Naive thymus-derived CD4-positive, alpha-beta T cell (primary cell): ENCODE measurements around the gene GGA2. TPM values are rescaled to one million over a fixed set of nuclear protein-coding genes. Genes with fewer than 3 reads are reported as not detected.

Experiments used
- polyA plus RNA-seq, 2 donors: library from polyadenylated mRNA; unstranded; fragments of 300-500 nt; fragmentation: Illumina TruSeq; gene quantifications; one replicate each; pipeline ENCODE4 v1.2.3, GENCODE V29; 2021
- total RNA-seq, 6 experiments: library from RNA in 5 of 6; stranded (reverse) in 5 of 6; gene quantifications; 1 replicate in 5 of 6; 2 replicates in 1 of 6; pipeline ENCODE4 v1.2.3 and lab custom pipeline; 2021 to 2026

The GGA2 gene
- total and polyA plus RNA-seq, 7 experiments from 2014 or later = 41.7 to 138 (median 104) TPM

Other genes with a start within 250 kb of the GGA2 start
- not detected for gene SCNN1B, start 208.2 kb downstream of the GGA2 start, total RNA-seq
- gene SCNN1B, start 208.2 kb downstream of the GGA2 start, polyA plus RNA-seq = not detected
- 10 to 100 TPM; 16.1 to 28.4 (median 22.6) TPM for gene COG7, start 57.3 kb downstream of the GGA2 start, total RNA-seq
- gene COG7, start 57.3 kb downstream of the GGA2 start, polyA plus RNA-seq = 10 to 100 TPM in 1 of 2 donors, 1 to 10 TPM in 1; 9.6 to 12.9 TPM
- 10 to 100 TPM; 10.6 to 19.2 (median 15.1) TPM for gene EARS2, start 46.9 kb upstream of the GGA2 start, total RNA-seq
- gene EARS2, start 46.9 kb upstream of the GGA2 start, polyA plus RNA-seq = 10 to 100 TPM; 14.0 to 15.7 TPM
- 10 to 100 TPM; 43.4 to 54.4 (median 51.0) TPM for gene UBFD1, start 47.2 kb upstream of the GGA2 start, total RNA-seq
- gene UBFD1, start 47.2 kb upstream of the GGA2 start, polyA plus RNA-seq = 10 to 100 TPM in 1 of 2 donors, 1 to 10 TPM in 1; 8.3 to 16.7 TPM
- 10 to 100 TPM; 24.2 to 85.3 (median 38.2) TPM for gene NDUFAB1, start 85.8 kb upstream of the GGA2 start, total RNA-seq
- 100 to 1,000 TPM; 167 to 209 TPM for gene NDUFAB1, start 85.8 kb upstream of the GGA2 start, polyA plus RNA-seq
- 10 to 100 TPM in 4 of 5 experiments, 1 to 10 TPM in 1; 6.2 to 27.2 (median 14.4) TPM for gene PALB2, start 130.8 kb upstream of the GGA2 start, total RNA-seq
- gene PALB2, start 130.8 kb upstream of the GGA2 start, polyA plus RNA-seq = 10 to 100 TPM in 1 of 2 donors, 1 to 10 TPM in 1; 5.9 to 10.0 TPM
- 100 to 1,000 TPM in 1 of 5 experiments, 10 to 100 TPM in 4; 42.4 to 100 (median 54.0) TPM for gene DCTN5, start 131.0 kb upstream of the GGA2 start, total RNA-seq
- gene DCTN5, start 131.0 kb upstream of the GGA2 start, polyA plus RNA-seq = 10 to 100 TPM; 34.9 to 56.7 TPM
- 10 to 100 TPM in 1 of 5 experiments, 1 to 10 TPM in 3, under 1 TPM in 1; 0.45 to 65.0 (median 3.2) TPM for gene PLK1, start 168.4 kb upstream of the GGA2 start, total RNA-seq
- gene PLK1, start 168.4 kb upstream of the GGA2 start, polyA plus RNA-seq = under 1 TPM; 0.16 to 0.35 TPM
- gene ERN2, start 202.7 kb upstream of the GGA2 start, total RNA-seq = not detected
- gene ERN2, start 202.7 kb upstream of the GGA2 start, polyA plus RNA-seq = not detected
- gene CHP2, start 244.5 kb upstream of the GGA2 start, total RNA-seq = not detected
- not detected for gene CHP2, start 244.5 kb upstream of the GGA2 start, polyA plus RNA-seq